Activated T-helper 17 cell treated with anti-CD3 and anti-CD28 coated beads, Interleukin-2, amount 50 U/mL, for 72 hours (primary cell): ENCODE data around the gene GSG1. TPM values are rescaled to one million over a fixed set of nuclear protein-coding genes. Genes with fewer than 3 reads are reported as not detected.
"Not testable (repeated sequence)": the region's sequence is repeated elsewhere in the genome, so short reads cannot be mapped to it uniquely, and the experiment has no call there.

Experiments used
- ATAC-seq: fragments of 150-1000 bp; cut with Tn5 transposase; replicated peaks from 2 replicates; pipeline ENCODE4 v1.10.0; 2021; ENCODE audit warnings: mild to moderate bottlenecking, moderate library complexity
- H3K27ac Mint-ChIP-seq: one replicate; pipeline ENCODE4 v1.8.0; 2022; ENCODE audit warnings: mixed read lengths
- H3K27me3 Mint-ChIP-seq: one replicate; pipeline ENCODE4 v1.8.0; 2022; ENCODE audit warnings: mixed read lengths
- H3K36me3 Mint-ChIP-seq: one replicate; pipeline ENCODE4 v1.8.0; 2022; ENCODE audit warnings: low read depth, mild to moderate bottlenecking, mixed read lengths
- H3K4me1 Mint-ChIP-seq: one replicate; pipeline ENCODE4 v1.8.0; 2022; ENCODE audit warnings: mixed read lengths
- H3K4me3 Mint-ChIP-seq: one replicate; pipeline ENCODE4 v1.8.0; 2022; ENCODE audit warnings: mild to moderate bottlenecking, mixed read lengths
- H3K9me3 Mint-ChIP-seq: one replicate; pipeline ENCODE4 v1.8.0; 2022; ENCODE audit warnings: mixed read lengths
- total RNA-seq, 2 donors: library from RNA; stranded (reverse); gene quantifications; one replicate each; pipeline ENCODE4 v1.2.3, GENCODE V29; 2022

The GSG1 gene
- total RNA-seq, 2 donors from 2014 or later = not detected

DNA sequence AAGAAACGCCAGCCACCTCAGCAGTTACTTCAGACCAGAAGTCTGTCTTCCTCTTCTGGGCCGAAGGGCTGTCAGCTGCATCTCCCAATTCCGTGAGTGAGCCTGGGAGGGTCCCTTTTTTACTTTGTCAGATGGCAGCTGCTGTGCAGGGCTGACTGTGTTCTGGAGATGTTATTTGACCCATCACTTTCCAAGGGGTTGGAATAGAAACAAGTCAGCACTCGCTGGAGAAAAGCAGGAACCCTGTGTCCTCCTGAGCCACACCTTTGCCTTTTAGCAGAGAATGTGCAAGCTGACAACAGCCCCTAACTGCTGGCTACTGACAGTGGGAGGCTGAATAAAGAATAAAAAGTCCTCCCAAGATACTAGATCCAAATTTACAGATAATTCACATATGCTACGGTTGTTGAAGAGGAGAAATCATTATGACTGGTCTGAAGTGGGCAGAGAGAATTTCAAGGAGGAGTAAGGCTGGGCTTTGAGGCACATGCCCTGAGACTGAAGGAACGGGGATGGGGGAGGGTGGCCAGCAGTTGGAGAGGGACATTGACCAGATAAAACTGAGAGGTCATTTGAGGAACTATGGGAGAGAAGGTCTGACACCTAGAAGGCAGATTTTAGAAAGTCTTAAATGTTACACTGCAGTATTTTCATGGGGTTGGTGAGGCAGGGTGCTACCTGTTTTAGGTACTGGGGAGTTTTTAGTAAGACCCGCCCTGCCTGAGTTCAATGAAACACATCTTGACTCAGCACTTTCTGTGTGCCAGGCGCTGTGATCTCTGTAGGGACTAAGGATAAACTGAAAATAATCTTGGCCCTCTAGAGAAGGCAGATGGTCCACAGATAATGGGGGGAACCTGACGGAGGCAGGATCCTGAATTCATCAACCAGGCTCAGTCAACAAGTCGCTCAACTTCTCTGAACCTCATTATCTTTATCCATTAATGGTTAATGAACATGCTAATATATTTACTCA is 31.9 kb downstream of the GSG1 start:
- H3K36me3 Mint-ChIP-seq = peaks cover 67% of the 10 kb centered on the region
- H3K9me3 Mint-ChIP-seq = no peaks in the 10 kb centered on the region
- H3K27ac Mint-ChIP-seq = no peak overlapping the region
- H3K4me3 Mint-ChIP-seq = no peak overlapping the region
- H3K4me1 Mint-ChIP-seq = no peaks in the 10 kb centered on the region
- no peak for ATAC-seq
- H3K27me3 Mint-ChIP-seq = no peaks in the 10 kb centered on the region

DNA sequence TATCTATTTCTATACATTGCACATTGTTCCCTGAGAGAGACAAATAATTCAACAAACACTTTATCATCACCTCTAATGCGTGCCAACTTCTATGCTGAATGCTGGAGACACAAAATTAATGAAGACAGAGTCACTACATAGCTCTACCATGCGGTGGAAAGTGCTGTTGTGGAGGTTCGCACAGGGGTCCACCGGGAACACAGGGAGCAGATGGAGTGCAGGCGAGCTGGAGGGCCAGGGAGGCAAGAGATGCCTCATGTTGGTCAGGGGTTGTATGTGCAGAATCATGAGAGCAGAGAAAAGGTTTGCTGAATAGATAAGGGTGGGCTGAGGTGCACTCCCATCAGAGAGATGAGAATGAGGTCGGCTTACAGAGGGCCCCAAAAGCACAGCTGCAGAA is 34.1 kb downstream of the GSG1 start:
- Mint-ChIP-seq H3K36me3 (peaks cover 55% of the 10 kb centered on the region), H3K27me3 (no peaks in the 10 kb centered on the region), H3K4me3 (no peak overlapping the region), H3K9me3 (no peaks in the 10 kb centered on the region), H3K27ac (no peak overlapping the region), H3K4me1 (no peaks in the 10 kb centered on the region)
- no peak for ATAC-seq

DNA sequence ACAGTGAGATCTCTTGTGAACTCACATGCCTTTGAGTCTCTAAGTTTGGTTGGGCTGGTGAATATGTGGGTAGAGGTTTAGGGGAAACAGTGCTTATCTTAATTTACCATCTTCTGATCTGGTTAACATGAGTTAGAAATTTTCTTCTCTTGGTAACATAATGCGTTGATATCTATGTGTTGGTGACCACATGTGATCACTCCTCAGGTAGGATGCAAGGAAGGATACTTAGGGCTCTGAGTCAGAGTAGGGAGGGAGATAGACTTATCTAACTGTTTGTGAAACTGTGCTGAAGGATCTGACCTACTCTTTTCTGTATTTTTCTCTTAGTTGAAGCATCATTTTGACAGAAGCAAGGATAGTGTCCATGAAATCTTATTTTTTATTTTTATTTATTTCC is 36.1 kb downstream of the GSG1 start:
- H3K9me3 Mint-ChIP-seq = no peaks in the 10 kb centered on the region
- no peaks in the 10 kb centered on the region for H3K27me3 Mint-ChIP-seq
- H3K4me1 Mint-ChIP-seq = no peaks in the 10 kb centered on the region
- peaks cover 48% of the 10 kb centered on the region for H3K36me3 Mint-ChIP-seq
- H3K27ac Mint-ChIP-seq = no peak overlapping the region
- peak; percentile 35 for ATAC-seq
- H3K4me3 Mint-ChIP-seq = no peak overlapping the region

DNA sequence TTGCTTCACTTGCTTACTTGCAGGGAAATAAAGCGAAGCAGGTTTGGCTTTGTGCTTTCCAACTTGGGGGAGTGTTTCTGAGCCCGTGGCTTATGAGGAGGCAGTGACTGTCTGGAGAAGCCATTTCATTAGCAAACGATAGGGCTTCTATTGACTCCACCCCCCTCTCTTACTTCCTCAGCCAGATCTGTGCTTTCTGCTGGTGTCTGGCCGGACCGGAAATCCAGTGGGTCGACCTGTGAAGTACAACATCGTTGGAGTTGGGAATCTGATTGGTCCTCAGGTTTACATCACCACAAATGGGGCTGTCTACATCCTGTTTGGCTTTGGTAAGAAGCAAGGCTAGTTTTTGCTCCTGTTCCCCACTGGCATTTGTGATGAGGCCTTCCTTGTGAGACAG is 37.0 kb downstream of the GSG1 start:
- Mint-ChIP-seq H3K27me3 (no peaks in the 10 kb centered on the region), H3K4me3 (no peak overlapping the region), H3K9me3 (no peaks in the 10 kb centered on the region), H3K4me1 (no peaks in the 10 kb centered on the region), H3K36me3 (peaks cover 52% of the 10 kb centered on the region), H3K27ac (no peak overlapping the region)
- no peak for ATAC-seq

DNA sequence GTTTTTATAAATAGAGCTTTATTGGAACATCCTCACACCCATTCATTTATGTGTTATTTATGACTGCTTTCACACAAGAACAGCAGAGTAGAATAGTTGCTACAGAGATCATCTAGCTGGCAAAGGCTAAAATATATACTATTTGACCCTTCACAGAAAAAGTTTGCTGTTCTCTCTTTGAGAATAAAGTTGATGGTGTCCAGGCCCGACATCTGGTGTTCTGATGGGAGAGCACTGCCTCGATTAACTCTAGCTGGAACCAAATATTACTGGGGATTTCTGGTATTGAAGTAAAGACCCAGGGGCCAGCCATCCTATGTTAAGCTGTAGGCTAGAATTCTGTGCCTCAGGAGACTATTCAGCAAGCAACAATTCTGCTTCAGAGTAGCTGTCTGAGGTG is 37.5 kb downstream of the GSG1 start:
- Mint-ChIP-seq H3K4me1 (no peaks in the 10 kb centered on the region), H3K27ac (no peak overlapping the region), H3K27me3 (no peaks in the 10 kb centered on the region), H3K36me3 (peaks cover 52% of the 10 kb centered on the region), H3K9me3 (no peaks in the 10 kb centered on the region), H3K4me3 (no peak overlapping the region)
- no peak for ATAC-seq

DNA sequence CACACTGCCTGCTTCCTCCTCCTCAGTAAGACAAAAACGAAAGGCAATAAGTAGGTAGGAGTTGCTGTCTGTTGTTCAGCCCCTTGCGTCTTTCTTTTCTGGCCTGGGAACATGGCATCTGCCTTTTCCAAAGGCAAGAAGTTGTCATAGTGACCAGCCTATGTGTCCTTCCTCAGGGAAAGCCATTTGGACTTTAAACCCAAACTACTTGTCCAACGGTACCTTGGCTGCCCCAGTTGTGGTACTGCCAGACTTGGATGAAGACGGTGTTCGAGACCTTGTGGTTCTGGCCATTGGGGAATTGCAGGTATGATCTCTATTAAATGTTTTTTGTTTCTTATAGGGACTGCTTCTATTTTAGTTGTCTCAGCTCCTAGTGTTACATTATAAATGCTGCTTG is 40.8 kb downstream of the GSG1 start:
- no peaks in the 10 kb centered on the region for H3K9me3 Mint-ChIP-seq
- H3K27ac Mint-ChIP-seq = no peak overlapping the region
- no peaks in the 10 kb centered on the region for H3K4me1 Mint-ChIP-seq
- H3K27me3 Mint-ChIP-seq = no peaks in the 10 kb centered on the region
- no peak overlapping the region for H3K4me3 Mint-ChIP-seq
- no peak for ATAC-seq
- peaks cover 53% of the 10 kb centered on the region for H3K36me3 Mint-ChIP-seq

DNA sequence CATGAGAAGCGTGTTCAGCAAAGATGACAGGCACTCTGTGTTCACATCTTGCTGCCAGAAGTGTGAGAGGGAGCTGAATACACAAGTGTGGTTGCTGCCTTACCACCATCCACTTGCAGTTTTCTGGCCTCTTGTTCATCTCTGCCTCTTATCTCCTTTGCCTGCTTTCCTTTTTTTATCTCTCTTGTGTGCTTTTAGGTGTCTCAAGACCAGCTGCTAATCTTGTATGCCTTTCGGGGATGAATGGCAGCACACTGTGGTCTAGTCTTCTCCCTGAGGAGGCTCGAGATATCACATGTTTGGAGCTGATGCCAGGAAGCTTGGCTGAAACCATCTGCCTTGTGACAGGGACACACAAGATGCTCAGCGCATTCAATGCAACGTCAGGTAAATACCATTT is 42.1 kb downstream of the GSG1 start:
- Mint-ChIP-seq H3K27ac (no peak overlapping the region), H3K36me3 (peaks cover 48% of the 10 kb centered on the region)

DNA sequence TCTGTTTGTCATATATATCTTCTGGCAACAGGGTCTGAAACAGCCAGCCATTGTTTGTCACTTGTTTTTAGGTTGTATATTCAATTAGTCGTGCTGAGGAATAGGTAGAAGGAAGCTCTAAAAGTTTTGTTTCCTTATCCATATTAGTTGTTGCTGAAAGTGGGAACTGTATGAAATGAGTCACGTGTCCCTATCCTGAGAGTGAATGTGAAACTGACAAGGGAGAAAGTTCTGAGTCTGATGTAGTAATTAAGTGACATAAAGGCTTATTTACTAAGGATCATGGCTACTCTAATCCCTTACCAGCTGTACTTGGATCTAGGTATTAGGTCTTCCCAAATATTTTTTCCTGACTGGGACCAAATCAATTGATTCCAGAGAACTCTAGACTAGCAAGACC is 42.9 kb downstream of the GSG1 start:
- Mint-ChIP-seq H3K4me3 (no peak overlapping the region), H3K9me3 (no peaks in the 10 kb centered on the region), H3K36me3 (peaks cover 54% of the 10 kb centered on the region), H3K27me3 (no peaks in the 10 kb centered on the region), H3K4me1 (peaks cover under 1% of the 10 kb centered on the region), H3K27ac (no peak overlapping the region)
- ATAC-seq = peak; percentile 26

More for the DNA sequence above, 42.1 kb downstream of the GSG1 start:
- ATAC-seq = no peak
- Mint-ChIP-seq H3K4me1 (no peaks in the 10 kb centered on the region), H3K4me3 (no peak overlapping the region), H3K27me3 (no peaks in the 10 kb centered on the region), H3K9me3 (no peaks in the 10 kb centered on the region)

DNA sequence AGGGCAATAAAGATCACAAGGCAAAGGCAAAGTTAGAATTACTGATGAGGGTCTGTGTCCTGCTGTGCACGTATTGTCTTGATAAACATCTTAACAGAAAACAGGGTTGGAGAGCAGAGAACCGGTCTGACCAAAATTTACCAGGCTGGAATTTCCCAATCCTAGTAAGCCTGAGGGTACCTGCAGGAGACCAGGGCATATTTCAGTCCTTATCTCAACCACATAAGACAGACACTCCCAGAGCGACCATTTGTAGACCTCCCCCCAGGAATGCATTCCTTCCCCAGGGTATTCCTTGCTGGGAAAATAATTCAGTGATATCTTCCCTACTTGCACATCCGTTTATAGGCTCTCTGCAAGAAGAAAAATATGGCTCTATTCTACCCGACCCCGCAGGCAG is 49.9 kb downstream of the GSG1 start:
- ATAC-seq, H3K4me3 Mint-ChIP-seq, H3K27ac Mint-ChIP-seq, H3K27me3 Mint-ChIP-seq, H3K9me3 Mint-ChIP-seq: not testable (repeated sequence)
- Mint-ChIP-seq H3K36me3 (peaks cover 23% of the 10 kb centered on the region), H3K4me1 (peaks cover 10% of the 10 kb centered on the region)

DNA sequence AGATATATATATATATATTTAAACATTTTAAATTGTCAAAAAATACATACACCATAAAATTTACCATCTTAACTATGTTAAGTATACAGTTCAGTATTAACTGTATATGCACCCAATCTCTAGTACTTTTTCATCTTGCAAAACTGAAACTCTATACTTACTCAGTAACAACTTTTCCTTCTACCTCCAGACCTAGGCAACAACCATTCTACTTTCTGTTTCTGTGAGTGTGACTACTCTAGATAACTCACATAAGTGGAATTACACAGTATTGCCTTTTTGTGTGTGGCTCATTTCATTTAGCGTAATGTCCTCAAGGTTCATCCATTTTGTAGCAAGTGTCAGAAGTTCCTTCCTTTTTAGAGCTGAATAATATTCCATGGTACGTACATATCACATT is 51.0 kb downstream of the GSG1 start:
- ATAC-seq = peak; percentile 98
- H3K27ac Mint-ChIP-seq = no peak overlapping the region

DNA sequence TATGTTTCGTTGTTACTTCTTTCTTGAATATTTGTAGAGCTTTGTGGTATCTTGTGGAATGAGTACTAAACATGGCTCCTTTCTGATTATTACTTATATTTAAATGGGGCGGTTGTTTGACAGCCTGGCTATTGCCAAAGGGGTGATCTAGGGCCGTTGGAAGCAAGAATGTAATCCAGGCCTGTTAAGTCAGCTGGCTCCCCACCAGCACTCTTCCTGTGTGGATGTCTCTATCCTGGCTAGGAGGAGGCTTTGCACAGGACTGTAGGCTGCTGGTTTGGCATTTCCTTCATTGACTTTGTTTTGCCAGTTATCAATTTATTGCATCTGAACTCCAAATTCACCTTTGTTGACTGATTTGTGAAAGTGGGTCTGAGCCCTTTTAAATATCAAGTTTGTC is 53.7 kb downstream of the GSG1 start:
- ATAC-seq = no peak
- no peak overlapping the region for H3K4me3 Mint-ChIP-seq
- H3K27me3 Mint-ChIP-seq = no peaks in the 10 kb centered on the region
- no peaks in the 10 kb centered on the region for H3K36me3 Mint-ChIP-seq
- no peak overlapping the region for H3K27ac Mint-ChIP-seq
- H3K9me3 Mint-ChIP-seq = no peaks in the 10 kb centered on the region
- peaks cover 10% of the 10 kb centered on the region for H3K4me1 Mint-ChIP-seq

More for the DNA sequence above, 51.0 kb downstream of the GSG1 start:
- Mint-ChIP-seq H3K9me3 (no peaks in the 10 kb centered on the region), H3K4me3 (no peak overlapping the region), H3K36me3 (peaks cover 11% of the 10 kb centered on the region), H3K27me3 (no peaks in the 10 kb centered on the region), H3K4me1 (peaks cover 10% of the 10 kb centered on the region)

DNA sequence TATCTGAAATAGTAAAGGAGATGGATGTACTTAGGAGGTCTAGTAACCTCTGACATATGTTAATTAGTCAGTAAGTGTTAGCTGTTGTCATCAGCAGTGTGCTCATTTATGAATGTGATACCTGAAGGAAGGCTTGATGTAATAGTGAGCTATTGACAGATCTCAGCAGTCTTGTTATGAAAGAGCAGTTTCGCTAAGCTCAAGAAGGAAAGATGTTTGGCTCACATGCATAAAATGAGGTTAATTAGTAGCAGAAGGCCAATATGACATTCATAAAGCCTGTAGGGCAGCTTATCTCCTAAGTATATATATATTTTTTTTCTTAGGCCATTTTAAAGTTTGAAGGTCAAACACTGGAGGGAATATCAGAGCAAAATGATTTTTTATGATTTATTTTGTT is 56.5 kb downstream of the GSG1 start:
- no peaks in the 10 kb centered on the region for H3K9me3 Mint-ChIP-seq
- H3K27me3 Mint-ChIP-seq = peaks cover 4% of the 10 kb centered on the region
- H3K27ac Mint-ChIP-seq = no peak overlapping the region
- ATAC-seq = peak; percentile 89
- no peaks in the 10 kb centered on the region for H3K36me3 Mint-ChIP-seq
- peaks cover 10% of the 10 kb centered on the region for H3K4me1 Mint-ChIP-seq
- peak overlapping the region; percentile 43 for H3K4me3 Mint-ChIP-seq

DNA sequence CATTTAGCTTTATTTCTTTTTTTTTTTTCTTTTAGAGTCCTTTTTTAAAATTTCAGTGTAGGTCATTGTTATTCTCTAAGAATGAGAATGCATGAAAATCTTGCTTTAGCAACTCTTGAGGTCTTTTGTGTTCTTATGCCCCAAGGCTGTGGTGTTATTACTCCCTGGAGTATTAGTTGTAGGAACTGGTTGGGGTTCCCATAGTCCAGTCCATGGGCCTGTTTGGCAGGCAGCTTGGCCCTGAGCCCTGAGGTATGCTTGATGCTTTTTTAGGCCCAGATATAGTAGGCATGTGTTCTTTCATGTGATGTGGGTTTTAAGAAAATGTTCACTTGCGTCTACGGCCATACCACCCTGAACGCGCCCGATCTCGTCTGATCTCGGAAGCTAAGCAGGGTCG is 57.7 kb downstream of the GSG1 start:
- Mint-ChIP-seq H3K36me3 (no peaks in the 10 kb centered on the region), H3K27ac (no peak overlapping the region), H3K9me3 (no peaks in the 10 kb centered on the region), H3K27me3 (peaks cover 4% of the 10 kb centered on the region), H3K4me1 (peaks cover 5% of the 10 kb centered on the region), H3K4me3 (peak overlapping the region; percentile 88)
- ATAC-seq = no peak

DNA sequence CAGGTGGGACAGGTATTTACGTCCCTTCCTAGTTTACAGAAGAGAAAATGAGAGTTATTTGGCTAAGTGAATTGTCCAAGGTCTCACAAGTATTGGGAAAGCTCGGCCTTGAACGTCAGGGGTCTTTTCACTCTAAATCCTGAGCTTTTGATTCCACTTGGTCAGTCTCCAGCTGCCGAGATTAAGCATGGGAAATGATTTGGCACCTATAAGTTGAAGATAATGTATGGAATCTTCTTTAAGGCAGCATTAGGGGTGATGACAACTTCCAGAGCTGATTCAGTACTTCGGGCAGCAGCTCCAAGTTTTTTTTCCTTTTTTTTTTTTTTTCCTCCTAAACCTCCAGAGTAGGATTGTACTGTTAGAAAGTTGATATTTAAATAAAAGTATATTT is 58.6 kb downstream of the GSG1 start:
- ATAC-seq = no peak
- no peaks in the 10 kb centered on the region for H3K36me3 Mint-ChIP-seq
- peaks cover 5% of the 10 kb centered on the region for H3K4me1 Mint-ChIP-seq
- no peaks in the 10 kb centered on the region for H3K9me3 Mint-ChIP-seq
- H3K27ac Mint-ChIP-seq = peak overlapping the region; percentile 70
- H3K27me3 Mint-ChIP-seq = peaks cover 4% of the 10 kb centered on the region
- peak overlapping the region; percentile 88 for H3K4me3 Mint-ChIP-seq
